Measurements from ENCODE around the gene PLA2G3. TPM values are rescaled to one million over a fixed set of nuclear protein-coding genes. Genes with fewer than 3 reads are reported as not detected.

PLA2G3 gene
- total RNA-seq, 1 experiment from 2014 or later: not detected

DNA sequence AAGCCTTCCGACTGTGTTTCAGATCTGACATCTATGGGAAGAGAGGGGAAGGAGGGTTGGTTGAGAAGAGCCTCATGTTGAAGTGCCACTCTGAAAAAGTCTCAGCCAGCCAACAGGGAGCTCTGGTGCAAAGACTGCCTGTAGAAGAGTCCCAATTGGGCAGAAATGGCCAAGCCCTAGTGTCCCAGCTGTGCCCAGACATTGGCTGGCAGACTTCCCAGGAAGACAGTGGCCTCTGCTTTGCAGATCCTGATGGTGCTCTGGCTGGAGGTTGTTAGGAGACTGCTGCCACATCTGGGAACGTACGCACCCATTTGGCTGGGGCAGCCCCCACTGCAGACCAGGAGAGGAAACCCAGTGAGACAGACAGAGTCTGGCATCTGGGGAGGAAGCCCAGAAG, 3.2 kb upstream of the PLA2G3 start:
- TF ChIP-seq, protein P1, sequence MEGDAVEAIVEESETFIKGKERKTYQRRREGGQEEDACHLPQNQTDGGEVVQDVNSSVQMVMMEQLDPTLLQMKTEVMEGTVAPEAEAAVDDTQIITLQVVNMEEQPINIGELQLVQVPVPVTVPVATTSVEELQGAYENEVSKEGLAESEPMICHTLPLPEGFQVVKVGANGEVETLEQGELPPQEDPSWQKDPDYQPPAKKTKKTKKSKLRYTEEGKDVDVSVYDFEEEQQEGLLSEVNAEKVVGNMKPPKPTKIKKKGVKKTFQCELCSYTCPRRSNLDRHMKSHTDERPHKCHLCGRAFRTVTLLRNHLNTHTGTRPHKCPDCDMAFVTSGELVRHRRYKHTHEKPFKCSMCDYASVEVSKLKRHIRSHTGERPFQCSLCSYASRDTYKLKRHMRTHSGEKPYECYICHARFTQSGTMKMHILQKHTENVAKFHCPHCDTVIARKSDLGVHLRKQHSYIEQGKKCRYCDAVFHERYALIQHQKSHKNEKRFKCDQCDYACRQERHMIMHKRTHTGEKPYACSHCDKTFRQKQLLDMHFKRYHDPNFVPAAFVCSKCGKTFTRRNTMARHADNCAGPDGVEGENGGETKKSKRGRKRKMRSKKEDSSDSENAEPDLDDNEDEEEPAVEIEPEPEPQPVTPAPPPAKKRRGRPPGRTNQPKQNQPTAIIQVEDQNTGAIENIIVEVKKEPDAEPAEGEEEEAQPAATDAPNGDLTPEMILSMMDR (IDR thresholded peaks at IDR 0.05; ENCODE audit: insufficient read depth in 1 of 2, low read depth in 1 of 2, low read length in 1 of 2, severe bottlenecking in 1 of 2, unreplicated experiment in 1 of 2): no peak
- Mint-ChIP-seq H3K4me3 (ENCODE audit: unreplicated experiment) (no peak overlapping the region), H3K27ac (ENCODE audit: unreplicated experiment) (no peak overlapping the region), H3K36me3 (ENCODE audit: insufficient read depth, unreplicated experiment) (no peaks in the 10 kb centered on the region), H3K9me3 (ENCODE audit: unreplicated experiment) (no peaks in the 10 kb centered on the region), H3K4me1 (ENCODE audit: low read depth, unreplicated experiment) (no peaks in the 10 kb centered on the region), H3K27me3 (ENCODE audit: insufficient read depth, unreplicated experiment) (peaks cover 3% of the 10 kb centered on the region)
- H3K4me1 ChIP-seq: no peaks in the 10 kb centered on the region
- no peak for DNase-seq
- no peaks in the 10 kb centered on the region for H3K27me3 ChIP-seq (replicated peaks; ENCODE audit: control insufficient read depth, insufficient read depth, low read length)
- POLR2A ChIA-PET: no interaction called here
- CTCF ChIA-PET: no interaction called here
- H3K4me3 ChIP-seq (ENCODE audit: low read depth, low read length): no peak overlapping the region
- no TSS peak for BruUV-seq (replicated peaks)
- intact Hi-C loops (cut with micrococcal nuclease; ENCODE audit: unreplicated experiment): loop anchor here (10.0 kb wide), 1 partner anchor 379 kb away; no protein-coding TSS in a partner anchor
- no peaks in the 10 kb centered on the region for H3K9me3 ChIP-seq
- H3K36me3 ChIP-seq (ENCODE audit: control insufficient read depth, insufficient read depth, low read length): no peaks in the 10 kb centered on the region

DNA sequence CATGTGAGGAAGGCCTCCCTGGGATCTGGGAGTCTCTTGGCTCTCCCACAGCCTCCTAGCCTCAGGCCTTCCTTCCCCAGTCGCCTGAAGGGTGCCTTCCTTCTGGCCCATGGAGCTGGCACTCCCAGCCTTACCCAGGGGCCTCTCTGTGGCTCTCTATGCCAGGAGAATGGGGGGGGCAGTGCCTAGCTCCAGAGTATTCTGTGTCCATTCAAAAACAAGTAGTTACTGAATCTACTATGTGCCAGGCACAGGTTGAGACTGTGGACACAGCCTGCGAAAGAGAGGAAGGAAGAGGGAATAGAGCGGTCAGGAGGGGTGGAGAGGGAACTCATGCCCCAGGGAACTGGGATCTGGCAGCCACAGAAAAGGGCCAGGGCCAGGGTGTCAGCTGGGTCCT, 2.7 kb upstream of the PLA2G3 start:
- H3K27me3 ChIP-seq (replicated peaks; ENCODE audit: control insufficient read depth, insufficient read depth, low read length): no peaks in the 10 kb centered on the region
- Mint-ChIP-seq H3K9me3 (ENCODE audit: unreplicated experiment) (no peaks in the 10 kb centered on the region), H3K4me3 (ENCODE audit: unreplicated experiment) (no peak overlapping the region), H3K27me3 (ENCODE audit: insufficient read depth, unreplicated experiment) (peaks cover 3% of the 10 kb centered on the region), H3K4me1 (ENCODE audit: low read depth, unreplicated experiment) (no peaks in the 10 kb centered on the region), H3K27ac (ENCODE audit: unreplicated experiment) (no peak overlapping the region), H3K36me3 (ENCODE audit: insufficient read depth, unreplicated experiment) (no peaks in the 10 kb centered on the region)
- ChIA-PET CTCF (no interaction called here), POLR2A (no interaction called here)
- TF ChIP-seq, protein P1 (IDR thresholded peaks at IDR 0.05; ENCODE audit: insufficient read depth in 1 of 2, low read depth in 1 of 2, low read length in 1 of 2, severe bottlenecking in 1 of 2, unreplicated experiment in 1 of 2): no peak
- H3K36me3 ChIP-seq (ENCODE audit: control insufficient read depth, insufficient read depth, low read length): no peaks in the 10 kb centered on the region
- H3K9me3 ChIP-seq: no peaks in the 10 kb centered on the region
- H3K4me1 ChIP-seq: no peaks in the 10 kb centered on the region
- intact Hi-C loops (cut with micrococcal nuclease; ENCODE audit: unreplicated experiment): loop anchor here (10.0 kb wide), 1 partner anchor 378 kb away; no protein-coding TSS in a partner anchor
- DNase-seq: no peak
- BruUV-seq (replicated peaks): no TSS peak
- no peak overlapping the region for H3K4me3 ChIP-seq (ENCODE audit: low read depth, low read length)

DNA sequence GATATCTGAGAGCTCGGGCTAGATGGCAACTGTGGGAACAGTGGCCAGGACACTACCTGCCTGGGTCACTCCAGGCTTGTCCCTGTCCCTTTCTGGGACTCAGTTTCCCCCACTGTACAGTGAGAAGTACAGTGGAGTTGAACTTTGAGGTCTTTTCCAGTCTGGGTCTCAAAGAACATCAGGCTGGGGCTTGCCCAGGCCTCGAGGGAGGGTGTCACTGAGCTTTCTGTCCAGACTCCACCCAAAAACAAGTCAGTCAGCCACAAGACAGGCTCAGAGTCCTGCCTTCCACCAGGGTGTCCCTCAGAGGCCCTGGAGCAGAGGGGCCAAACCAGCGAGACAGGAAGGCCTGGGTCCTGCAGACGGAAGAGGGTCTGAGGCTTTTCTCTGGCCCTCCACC, 2.0 kb upstream of the PLA2G3 start:
- H3K4me3 Mint-ChIP-seq (ENCODE audit: unreplicated experiment): no peak overlapping the region
- no peak overlapping the region for H3K27ac Mint-ChIP-seq (ENCODE audit: unreplicated experiment)
- ChIA-PET POLR2A (no interaction called here), CTCF (no interaction called here)
- BruUV-seq (replicated peaks): no TSS peak
- H3K36me3 Mint-ChIP-seq (ENCODE audit: insufficient read depth, unreplicated experiment): no peaks in the 10 kb centered on the region
- no peaks in the 10 kb centered on the region for H3K9me3 Mint-ChIP-seq (ENCODE audit: unreplicated experiment)
- Histone ChIP-seq H3K27me3 (replicated peaks; ENCODE audit: control insufficient read depth, insufficient read depth, low read length) (no peaks in the 10 kb centered on the region), H3K4me3 (ENCODE audit: low read depth, low read length) (no peak overlapping the region), H3K9me3 (no peaks in the 10 kb centered on the region), H3K36me3 (ENCODE audit: control insufficient read depth, insufficient read depth, low read length) (no peaks in the 10 kb centered on the region), H3K4me1 (no peaks in the 10 kb centered on the region)
- H3K4me1 Mint-ChIP-seq (ENCODE audit: low read depth, unreplicated experiment): no peaks in the 10 kb centered on the region
- no peak for DNase-seq
- intact Hi-C loops (cut with micrococcal nuclease; ENCODE audit: unreplicated experiment): loop anchor here (10.0 kb wide), 1 partner anchor 377 kb away; no protein-coding TSS in a partner anchor
- peaks cover 3% of the 10 kb centered on the region for H3K27me3 Mint-ChIP-seq (ENCODE audit: insufficient read depth, unreplicated experiment)
- TF ChIP-seq, protein P1 (IDR thresholded peaks at IDR 0.05; ENCODE audit: insufficient read depth in 1 of 2, low read depth in 1 of 2, low read length in 1 of 2, severe bottlenecking in 1 of 2, unreplicated experiment in 1 of 2): no peak

Measured in Caco-2 (cell line).